H9 (cell line): Measurements from ENCODE around the gene CTDSPL2. TPM values are rescaled to one million over a fixed set of nuclear protein-coding genes. Genes with fewer than 3 reads are reported as not detected.

Experiments used
- DNase-seq: peaks from one replicate; pipeline ENCODE4 v3.0.0-alpha.2; 2017
- H2AFZ ChIP-seq: one replicate; pipeline ENCODE4 v1.6.1; 2013; ENCODE audit warnings: mild to moderate bottlenecking, low read length, control low read depth, moderate library complexity
- H2AK5ac ChIP-seq: 2 replicates; pipeline ENCODE4 v1.6.1; 2013; ENCODE audit warnings: low read length, control low read depth, mixed read lengths; ENCODE audit not compliant: insufficient read length
- H2BK120ac ChIP-seq: one replicate; pipeline ENCODE4 v1.6.1; 2013; ENCODE audit warnings: low read depth, mild to moderate bottlenecking, low read length, control low read depth, inconsistent platforms; ENCODE audit not compliant: poor library complexity, severe bottlenecking
- H2BK12ac ChIP-seq: 2 replicates; pipeline ENCODE4 v1.6.1; 2013; ENCODE audit warnings: low read length, control low read depth, mixed read lengths, low read depth; ENCODE audit not compliant: insufficient read length
- H2BK15ac ChIP-seq: 2 replicates; pipeline ENCODE4 v1.6.1; 2013; ENCODE audit warnings: low read depth, low read length, control low read depth
- H2BK20ac ChIP-seq: one replicate; pipeline ENCODE4 v1.6.1; 2013; ENCODE audit warnings: low read depth, mild to moderate bottlenecking, low read length, control low read depth, inconsistent platforms; ENCODE audit not compliant: poor library complexity, severe bottlenecking
- H2BK5ac ChIP-seq: 2 replicates; pipeline ENCODE4 v1.6.1; 2013; ENCODE audit warnings: low read length, control low read depth, mixed read lengths; ENCODE audit not compliant: insufficient read length
- H3K14ac ChIP-seq: 2 replicates; pipeline ENCODE4 v1.6.1; 2013; ENCODE audit warnings: low read length, control low read depth; ENCODE audit not compliant: insufficient read depth
- H3K18ac ChIP-seq: 2 replicates; pipeline ENCODE4 v1.6.1; 2013; ENCODE audit warnings: low read depth, mild to moderate bottlenecking, mixed read lengths, low read length, control low read depth; ENCODE audit not compliant: insufficient read length
- H3K23ac ChIP-seq: 2 replicates; pipeline ENCODE4 v1.6.1; 2013; ENCODE audit warnings: low read length, control low read depth, mixed read lengths, low read depth; ENCODE audit not compliant: insufficient read length
- H3K23me2 ChIP-seq: 2 replicates; pipeline ENCODE4 v1.6.1; 2013; ENCODE audit warnings: low read depth, mild to moderate bottlenecking, mixed read lengths, low read length, control low read depth; ENCODE audit not compliant: insufficient read length, poor library complexity, severe bottlenecking
- H3K27ac ChIP-seq: 2 replicates; pipeline ENCODE4 v1.5.1; 2013; ENCODE audit warnings: low read length, control low read depth, mixed read lengths, low read depth; ENCODE audit not compliant: insufficient read length
- H3K27me3 ChIP-seq: 2 replicates; pipeline ENCODE4 v1.6.1; 2013; ENCODE audit warnings: low read length, control low read depth, inconsistent platforms; ENCODE audit not compliant: insufficient read depth
- H3K4ac ChIP-seq: 2 replicates; pipeline ENCODE4 v1.6.1; 2013; ENCODE audit warnings: low read depth, mild to moderate bottlenecking, control low read depth, inconsistent platforms, low read length, moderate library complexity
- H3K4me1 ChIP-seq: 2 replicates; pipeline ENCODE4 v1.6.1; 2013; ENCODE audit warnings: low read length, control low read depth, inconsistent platforms; ENCODE audit not compliant: insufficient read depth
- H3K4me2 ChIP-seq: 2 replicates; pipeline ENCODE4 v1.6.1; 2013; ENCODE audit warnings: low read length, control low read depth, mixed read lengths; ENCODE audit not compliant: insufficient read length, insufficient read depth
- H3K56ac ChIP-seq: 2 replicates; pipeline ENCODE4 v1.6.1; 2013; ENCODE audit warnings: low read depth, mild to moderate bottlenecking, mixed read lengths, low read length, control low read depth; ENCODE audit not compliant: insufficient read length
- H3K79me1 ChIP-seq: 2 replicates; pipeline ENCODE4 v1.6.1; 2013; ENCODE audit warnings: low read depth, mild to moderate bottlenecking, moderate library complexity, low read length, control low read depth, inconsistent platforms; ENCODE audit not compliant: insufficient read depth, poor library complexity, severe bottlenecking
- H3K79me2 ChIP-seq: 2 replicates; pipeline ENCODE4 v1.6.1; 2013; ENCODE audit warnings: low read length, control low read depth, inconsistent platforms; ENCODE audit not compliant: insufficient read depth
- H3K9ac ChIP-seq: 2 replicates; pipeline ENCODE4 v1.6.1; 2013; ENCODE audit warnings: low read length, control low read depth, mixed read lengths; ENCODE audit not compliant: insufficient read length; ENCODE audit errors: extremely low read depth
- H3K9me3 ChIP-seq: one replicate; pipeline ENCODE4 v1.6.1; 2013; ENCODE audit warnings: low read depth, low read length, inconsistent platforms; ENCODE audit not compliant: control insufficient read depth
- H3T11ph ChIP-seq: one replicate; pipeline ENCODE4 v1.6.1; 2013; ENCODE audit warnings: mild to moderate bottlenecking, low read length, control low read depth, inconsistent platforms
- H4K20me1 ChIP-seq: one replicate; pipeline ENCODE4 v1.6.1; 2013; ENCODE audit not compliant: control insufficient read depth, insufficient read length, insufficient read depth
- H4K5ac ChIP-seq: 2 replicates; pipeline ENCODE4 v1.6.1; 2013; ENCODE audit warnings: low read depth, mild to moderate bottlenecking, mixed read lengths, low read length, control low read depth; ENCODE audit not compliant: insufficient read length
- H4K8ac ChIP-seq: replicated peaks from 2 replicates; pipeline ENCODE4 v1.6.1; 2013; ENCODE audit warnings: low read length, control low read depth, mixed read lengths, low read depth; ENCODE audit not compliant: insufficient read length
- H4K91ac ChIP-seq: 2 replicates; pipeline ENCODE4 v1.6.1; 2013; ENCODE audit warnings: low read depth, mild to moderate bottlenecking, moderate library complexity, mixed read lengths, low read length, control low read depth; ENCODE audit not compliant: insufficient read length
- H3K27ac Mint-ChIP-seq, 3 experiments: 2 replicates in 2 of 3; 3 replicates in 1 of 3; pipeline ENCODE4 v1.8.0; 2020 to 2021; ENCODE audit warnings: mixed read lengths in 3 of 3, mild to moderate bottlenecking in 1 of 3, moderate library complexity in 1 of 3
- H3K27me3 Mint-ChIP-seq: 2 replicates; pipeline ENCODE4 v1.8.0; 2021; ENCODE audit warnings: low read depth, mild to moderate bottlenecking, moderate library complexity, mixed read lengths
- H3K36me3 Mint-ChIP-seq, 3 experiments: 2 replicates in 2 of 3; 3 replicates in 1 of 3; pipeline ENCODE4 v1.8.0; 2020 to 2021; ENCODE audit warnings: low read depth in 3 of 3, mixed read lengths in 3 of 3; ENCODE audit not compliant: insufficient read depth in 1 of 3
- H3K4me1 Mint-ChIP-seq, 2 experiments: 2 replicates each; pipeline ENCODE4 v1.8.0; 2020; ENCODE audit warnings: mixed read lengths in 2 of 2
- H3K4me3 Mint-ChIP-seq, 2 experiments: 2 replicates in 1 of 2; 3 replicates in 1 of 2; pipeline ENCODE4 v1.8.0; 2020 to 2021; ENCODE audit warnings: mild to moderate bottlenecking in 2 of 2, mixed read lengths in 2 of 2, moderate library complexity in 1 of 2
- H3K9me3 Mint-ChIP-seq, 2 experiments: 2 replicates in 1 of 2; 3 replicates in 1 of 2; pipeline ENCODE4 v1.8.0; 2020; ENCODE audit warnings: mild to moderate bottlenecking in 2 of 2, mixed read lengths in 2 of 2, moderate library complexity in 1 of 2
- CTCF ChIP-seq: fragments of 200-600 bp; sonication (generic); conservative IDR thresholded peaks from 3 replicates; pipeline ENCODE4 v1.8.0; 2021; ENCODE audit warnings: antibody characterized with exemption, mild to moderate bottlenecking
- WGBS: extraction: QIAGEN DNeasy Blood & Tissue Kit; methylation state at CpG from one replicate; pipeline ENCODE4 v1.1.7; 2013; ENCODE audit warnings: missing lambda C conversion rate, low lambda C conversion rate, mixed read lengths; ENCODE audit not compliant: insufficient read length; ENCODE audit errors: extremely low coverage; 5-methylcytosine and 5-hydroxymethylcytosine counted together
- total RNA-seq: library from RNA; stranded (reverse); gene quantifications from 2 replicates; pipeline ENCODE4 v1.2.1, GENCODE V29; 2021

Gene CTDSPL2
- total RNA-seq, 1 experiment from 2014 or later = 78.8 TPM

- Histone ChIP-seq H3K9ac (peak within 1 kb of the TSS; percentile 83), H3T11ph (no peak within 1 kb of the TSS), H3K23me2 (peaks cover 14% of the 10 kb centered on the region), H2BK20ac (no peak within 1 kb of the TSS), H3K4me2 (peak within 1 kb of the TSS; percentile 92), H4K5ac (no peak within 1 kb of the TSS), H3K79me2 (peaks cover 4% of the 10 kb centered on the region; the same call in 1 of the 2 replicates), H3K27ac (peak within 1 kb of the TSS; percentile 48), H2BK5ac (peak within 1 kb of the TSS; percentile 42), H4K8ac (no peak within 1 kb of the TSS), H2AFZ (peak within 1 kb of the TSS; percentile 25), H2BK15ac (no peak within 1 kb of the TSS), H2AK5ac (no peak within 1 kb of the TSS), H3K14ac (peak within 1 kb of the TSS; percentile 90), H4K91ac (no peak within 1 kb of the TSS), H3K56ac (no peak within 1 kb of the TSS), H4K20me1 (no peaks in the 10 kb centered on the region), H3K27me3 (no peaks in the 10 kb centered on the region), H3K79me1 (no peaks in the 10 kb centered on the region), H2BK12ac (no peak within 1 kb of the TSS), H2BK120ac (no peak within 1 kb of the TSS), H3K18ac (peak within 1 kb of the TSS; percentile 72), H3K9me3 (no peaks in the 10 kb centered on the region), H3K4ac (no peak within 1 kb of the TSS), H3K4me1 (no peaks in the 10 kb centered on the region), H3K23ac (no peak within 1 kb of the TSS)
- WGBS = no CpG with 5 or more reads among the region's 97 CpGs
- peak within 1 kb of the TSS; percentile 90 to 93 for H3K4me3 Mint-ChIP-seq
- H3K27ac Mint-ChIP-seq = peak within 1 kb of the TSS; percentile 83 to 98 (median 95)
- TF ChIP-seq CTCF = no peak
- H3K9me3 Mint-ChIP-seq = no peaks in the 10 kb centered on the region
- H3K36me3 Mint-ChIP-seq = peaks cover 23 to 45% (median 43%) of the 10 kb centered on the region in 3 experiments
- H3K4me1 Mint-ChIP-seq = peaks cover 12 to 23% of the 10 kb centered on the region in 2 experiments
- H3K27me3 Mint-ChIP-seq = no peaks in the 10 kb centered on the region
- peak; percentile 48 for DNase-seq
Measured at GRCh38 chr15:44536962-44537734, 109.7 kb downstream of the CTDSPL2 start, which contains the start of gene EIF3J. Gene EIF3J, plus strand, starts transcription at chr15:44537147. Its CDS starts 48 bp downstream, at chr15:44537195.
